ENCODE measurements around the gene ATP9B.

DNA sequence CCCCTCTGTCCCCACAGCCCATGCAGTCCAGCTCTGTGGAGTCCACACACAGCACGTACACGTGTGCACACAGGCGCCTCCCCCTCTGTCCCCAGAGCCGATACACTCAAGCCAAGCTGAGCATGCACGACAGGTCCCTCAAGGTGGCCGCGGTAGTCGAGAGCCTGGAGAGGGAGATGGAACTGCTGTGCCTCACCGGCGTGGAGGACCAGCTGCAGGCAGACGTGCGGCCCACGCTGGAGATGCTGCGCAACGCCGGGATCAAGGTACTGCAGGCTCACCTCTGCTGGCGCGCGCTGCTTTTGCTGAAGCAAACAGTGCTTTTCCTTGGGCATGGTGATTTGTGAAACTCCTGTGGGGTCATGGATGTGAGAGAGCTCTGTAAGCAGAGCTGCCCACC lies 268.0 kb downstream of the ATP9B start:
- TF ChIP-seq, protein P1, sequence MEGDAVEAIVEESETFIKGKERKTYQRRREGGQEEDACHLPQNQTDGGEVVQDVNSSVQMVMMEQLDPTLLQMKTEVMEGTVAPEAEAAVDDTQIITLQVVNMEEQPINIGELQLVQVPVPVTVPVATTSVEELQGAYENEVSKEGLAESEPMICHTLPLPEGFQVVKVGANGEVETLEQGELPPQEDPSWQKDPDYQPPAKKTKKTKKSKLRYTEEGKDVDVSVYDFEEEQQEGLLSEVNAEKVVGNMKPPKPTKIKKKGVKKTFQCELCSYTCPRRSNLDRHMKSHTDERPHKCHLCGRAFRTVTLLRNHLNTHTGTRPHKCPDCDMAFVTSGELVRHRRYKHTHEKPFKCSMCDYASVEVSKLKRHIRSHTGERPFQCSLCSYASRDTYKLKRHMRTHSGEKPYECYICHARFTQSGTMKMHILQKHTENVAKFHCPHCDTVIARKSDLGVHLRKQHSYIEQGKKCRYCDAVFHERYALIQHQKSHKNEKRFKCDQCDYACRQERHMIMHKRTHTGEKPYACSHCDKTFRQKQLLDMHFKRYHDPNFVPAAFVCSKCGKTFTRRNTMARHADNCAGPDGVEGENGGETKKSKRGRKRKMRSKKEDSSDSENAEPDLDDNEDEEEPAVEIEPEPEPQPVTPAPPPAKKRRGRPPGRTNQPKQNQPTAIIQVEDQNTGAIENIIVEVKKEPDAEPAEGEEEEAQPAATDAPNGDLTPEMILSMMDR (IDR thresholded peaks at IDR 0.05): no peak
- no peak for TF ChIP-seq POLR2A (IDR thresholded peaks at IDR 0.05)

All from right lobe of liver (tissue), 4 donors.